Panc1 (cell line): Measurements from ENCODE around the gene IGFBP1.

Experiments
- POLR2AphosphoS5 ChIP-seq: IDR thresholded peaks from 2 replicates; pipeline ENCODE4 v1.6.1; 2012; ENCODE audit warnings: mild to moderate bottlenecking, low read depth, low read length, moderate library complexity
- REST ChIP-seq, 2 experiments: IDR thresholded peaks; 2 replicates each; pipeline ENCODE4 v1.6.1; 2011 to 2012; ENCODE audit warnings: low read depth in 2 of 2, control low read depth in 1 of 2, low read length in 1 of 2, mild to moderate bottlenecking in 1 of 2, moderate library complexity in 1 of 2; ENCODE audit not compliant: insufficient read depth in 1 of 2
- SIN3A ChIP-seq: IDR thresholded peaks from 2 replicates; pipeline ENCODE4 v1.6.1; 2012; ENCODE audit warnings: low read depth, mild to moderate bottlenecking, low read length, moderate library complexity, borderline replicate concordance; ENCODE audit not compliant: insufficient read depth
- TCF7L2 ChIP-seq: IDR thresholded peaks from 2 replicates; pipeline ENCODE4 v1.6.1; 2011; ENCODE audit warnings: mild to moderate bottlenecking, low read depth, low read length, inconsistent platforms
- TF ChIP-seq, protein P1 (sequence below): fragments of 450-650 bp; IDR thresholded peaks from 2 replicates; pipeline ENCODE4 v1.5.1; 2017; ENCODE audit warnings: mild to moderate bottlenecking

DNA sequence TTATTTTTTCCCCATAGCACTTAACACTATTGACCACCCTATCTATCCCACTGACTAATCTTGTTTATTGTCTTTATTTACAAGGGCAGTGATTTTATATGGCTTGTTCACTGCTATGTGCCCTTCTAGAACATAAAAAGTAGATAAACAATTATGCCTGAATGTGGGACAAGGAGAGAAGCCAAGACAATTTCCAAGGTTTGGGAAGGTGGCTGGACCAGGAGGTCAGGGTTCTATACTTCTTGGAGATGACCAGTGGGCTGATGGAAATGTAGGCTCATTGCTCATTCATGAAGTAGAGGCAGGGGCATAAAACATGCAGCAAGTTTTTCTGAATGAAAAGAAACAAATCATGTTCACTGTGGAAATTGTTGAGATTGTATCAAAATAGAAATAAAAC lies 21.3 kb downstream of the IGFBP1 start:
- TF ChIP-seq, protein P1, sequence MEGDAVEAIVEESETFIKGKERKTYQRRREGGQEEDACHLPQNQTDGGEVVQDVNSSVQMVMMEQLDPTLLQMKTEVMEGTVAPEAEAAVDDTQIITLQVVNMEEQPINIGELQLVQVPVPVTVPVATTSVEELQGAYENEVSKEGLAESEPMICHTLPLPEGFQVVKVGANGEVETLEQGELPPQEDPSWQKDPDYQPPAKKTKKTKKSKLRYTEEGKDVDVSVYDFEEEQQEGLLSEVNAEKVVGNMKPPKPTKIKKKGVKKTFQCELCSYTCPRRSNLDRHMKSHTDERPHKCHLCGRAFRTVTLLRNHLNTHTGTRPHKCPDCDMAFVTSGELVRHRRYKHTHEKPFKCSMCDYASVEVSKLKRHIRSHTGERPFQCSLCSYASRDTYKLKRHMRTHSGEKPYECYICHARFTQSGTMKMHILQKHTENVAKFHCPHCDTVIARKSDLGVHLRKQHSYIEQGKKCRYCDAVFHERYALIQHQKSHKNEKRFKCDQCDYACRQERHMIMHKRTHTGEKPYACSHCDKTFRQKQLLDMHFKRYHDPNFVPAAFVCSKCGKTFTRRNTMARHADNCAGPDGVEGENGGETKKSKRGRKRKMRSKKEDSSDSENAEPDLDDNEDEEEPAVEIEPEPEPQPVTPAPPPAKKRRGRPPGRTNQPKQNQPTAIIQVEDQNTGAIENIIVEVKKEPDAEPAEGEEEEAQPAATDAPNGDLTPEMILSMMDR: no peak
- no peak for TF ChIP-seq POLR2AphosphoS5
- no peak for TF ChIP-seq REST (IDR thresholded peaks at IDR 0.05; ENCODE audit: insufficient read depth in 1 of 2, low read depth in 2 of 2, low read length in 1 of 2)
- TF ChIP-seq TCF7L2: no peak
- no peak for TF ChIP-seq SIN3A
